ENCODE data around the gene APLN.
A peak's percentile ranks its signal among the peaks of the same experiment; 100 is the strongest.

Gene APLN, protein sequence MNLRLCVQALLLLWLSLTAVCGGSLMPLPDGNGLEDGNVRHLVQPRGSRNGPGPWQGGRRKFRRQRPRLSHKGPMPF

DNA sequence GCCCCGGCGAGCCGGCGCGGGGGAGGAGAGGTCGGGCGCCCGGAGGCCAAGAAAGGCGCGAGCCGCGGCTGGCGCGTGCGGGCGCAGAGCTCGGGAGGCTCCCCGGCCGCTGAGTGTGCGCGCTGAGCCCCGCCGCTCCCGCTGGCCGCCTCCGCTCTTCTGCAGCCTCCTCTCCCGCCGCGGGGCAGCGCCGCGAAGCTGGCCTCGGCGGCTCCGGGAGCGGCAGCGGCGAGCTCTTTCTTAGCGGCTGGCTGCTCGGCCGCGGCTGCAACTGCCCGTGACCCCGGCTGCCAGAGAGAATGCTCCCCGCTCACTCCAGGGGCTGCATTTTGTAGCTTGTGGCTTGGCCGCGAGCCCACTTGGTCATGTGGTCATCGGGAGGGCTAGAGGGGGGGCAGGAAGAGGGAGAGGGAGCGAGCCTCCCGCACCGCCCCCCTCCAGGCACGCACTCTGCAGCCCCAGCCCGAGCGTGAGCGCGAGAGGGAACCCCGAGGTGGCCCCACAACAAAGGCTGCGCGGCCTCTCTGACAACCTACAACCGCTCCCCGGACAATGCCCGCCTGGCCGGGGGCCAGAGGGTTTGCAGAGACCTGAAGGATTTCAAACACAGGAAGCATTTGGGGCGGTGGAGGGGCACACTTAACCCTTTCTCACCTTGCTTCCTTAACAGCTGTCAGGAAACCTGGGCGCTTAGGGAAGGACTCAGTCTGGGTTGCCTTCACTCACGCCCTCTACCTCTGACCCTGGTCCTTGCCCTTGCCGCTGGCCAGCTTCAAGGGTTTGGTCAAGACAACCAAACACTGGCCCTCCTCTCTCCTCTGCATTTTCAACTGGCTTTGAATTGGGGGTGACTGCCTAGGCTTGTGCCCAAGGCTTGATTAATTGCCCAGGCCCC lies at the start of gene APLN:
Gene APLN, minus strand, starts transcription at position 305 of the 895 bp plus-strand sequence. CDS start 326 bp downstream, outside the sequence.
- H3K4me3 ChIP-seq (ENCODE audit: low read depth, low read length), result peak within 1 kb of the TSS; percentile 32
- no peak for TF ChIP-seq CTCF (IDR thresholded peaks at IDR 0.05; ENCODE audit: low read depth, low read length)
- no peak for TF ChIP-seq POLR2A (IDR thresholded peaks at IDR 0.05; ENCODE audit: extremely low read depth, insufficient read length)
- TF ChIP-seq MYC (IDR thresholded peaks at IDR 0.05; ENCODE audit: low read depth, low read length), result no peak
- TF ChIP-seq, protein P1, sequence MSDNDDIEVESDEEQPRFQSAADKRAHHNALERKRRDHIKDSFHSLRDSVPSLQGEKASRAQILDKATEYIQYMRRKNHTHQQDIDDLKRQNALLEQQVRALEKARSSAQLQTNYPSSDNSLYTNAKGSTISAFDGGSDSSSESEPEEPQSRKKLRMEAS (IDR thresholded peaks at IDR 0.05; ENCODE audit: low read depth, low read length), result no peak
- DNase-seq (ENCODE audit: low read depth), result peak; percentile 70

- TF ChIP-seq MYC (IDR thresholded peaks at IDR 0.05; ENCODE audit: low read depth, low read length), result no peak
- TF ChIP-seq, protein P1 (IDR thresholded peaks at IDR 0.05; ENCODE audit: low read depth, low read length), result no peak
- TF ChIP-seq POLR2A (IDR thresholded peaks at IDR 0.05; ENCODE audit: extremely low read depth, insufficient read length), result no peak
- TF ChIP-seq CTCF (IDR thresholded peaks at IDR 0.05; ENCODE audit: low read depth, low read length), result no peak
- no peak overlapping the region for H3K4me3 ChIP-seq (ENCODE audit: low read depth, low read length)
These were observed 49.7 kb upstream of the APLN start for GRCh38 chrX:129704491-129704890.

DNA sequence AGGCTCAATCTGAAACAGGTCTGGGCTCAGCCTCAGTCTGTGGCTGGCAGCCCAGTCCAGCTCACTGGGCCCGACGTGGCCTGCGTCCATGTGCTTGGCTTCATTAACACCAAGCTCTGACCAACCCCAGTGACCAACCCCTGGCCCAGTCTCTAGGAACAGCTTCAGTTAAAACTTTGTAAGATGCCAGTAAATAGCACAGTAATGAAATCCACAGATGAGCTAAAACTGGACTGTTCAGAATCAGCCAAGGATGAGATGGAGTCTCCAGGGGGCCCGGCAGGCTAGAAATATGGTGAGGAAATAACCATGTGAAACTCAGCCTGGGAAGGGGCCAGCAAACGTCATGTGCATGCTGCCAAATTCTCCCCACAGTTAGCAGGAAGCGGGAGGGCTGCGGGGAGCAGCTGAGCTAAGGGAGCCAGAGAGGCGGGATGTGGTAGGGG lies 46.9 kb upstream of the APLN start:
- no peak overlapping the region for H3K4me3 ChIP-seq (ENCODE audit: low read depth, low read length)
- TF ChIP-seq CTCF (IDR thresholded peaks at IDR 0.05; ENCODE audit: low read depth, low read length) (no peak), POLR2A (IDR thresholded peaks at IDR 0.05; ENCODE audit: extremely low read depth, insufficient read length) (no peak), MYC (IDR thresholded peaks at IDR 0.05; ENCODE audit: low read depth, low read length) (no peak)
- TF ChIP-seq, protein P1 (IDR thresholded peaks at IDR 0.05; ENCODE audit: low read depth, low read length), result no peak
- no peak for DNase-seq (ENCODE audit: low read depth)

More at GRCh38 chrX:129704491-129704890, 49.7 kb upstream of the APLN start:
- no peak for DNase-seq (ENCODE audit: low read depth)

GRCh38 chrX:129700536-129700935 lies 45.8 kb upstream of the APLN start:
- no peak for TF ChIP-seq MYC (IDR thresholded peaks at IDR 0.05; ENCODE audit: low read depth, low read length)
- TF ChIP-seq, protein P1 (IDR thresholded peaks at IDR 0.05; ENCODE audit: low read depth, low read length), result no peak
- TF ChIP-seq CTCF (IDR thresholded peaks at IDR 0.05; ENCODE audit: low read depth, low read length), result no peak
- TF ChIP-seq POLR2A (IDR thresholded peaks at IDR 0.05; ENCODE audit: extremely low read depth, insufficient read length), result no peak
- no peak for DNase-seq (ENCODE audit: low read depth)
- no peak overlapping the region for H3K4me3 ChIP-seq (ENCODE audit: low read depth, low read length)

GRCh38 chrX:129698150-129698549 lies 43.4 kb upstream of the APLN start:
- TF ChIP-seq MYC (IDR thresholded peaks at IDR 0.05; ENCODE audit: low read depth, low read length), result no peak
- TF ChIP-seq CTCF (IDR thresholded peaks at IDR 0.05; ENCODE audit: low read depth, low read length), result no peak
- TF ChIP-seq, protein P1 (IDR thresholded peaks at IDR 0.05; ENCODE audit: low read depth, low read length), result no peak
- no peak for TF ChIP-seq POLR2A (IDR thresholded peaks at IDR 0.05; ENCODE audit: extremely low read depth, insufficient read length)
- no peak overlapping the region for H3K4me3 ChIP-seq (ENCODE audit: low read depth, low read length)
- no peak for DNase-seq (ENCODE audit: low read depth)

Measured in NB4 (cell line).